ENCODE data around the gene PGP. TPM values are rescaled to one million over a fixed set of nuclear protein-coding genes. Genes with fewer than 3 reads are reported as not detected.
A peak's percentile ranks its signal among the peaks of the same experiment; 100 is the strongest.

The PGP gene
- total RNA-seq, 1 experiment from 2014 or later: 32.6 TPM

- Histone ChIP-seq H3K27ac (ENCODE audit: low read depth, low read length) (peak within 1 kb of the TSS; percentile 89), H3K4me2 (ENCODE audit: low read length) (peak within 1 kb of the TSS; percentile 84), H3K79me2 (ENCODE audit: insufficient read depth, low read length) (peaks cover 63% of the 10 kb centered on the region), H3K9ac (ENCODE audit: low read length) (peak within 1 kb of the TSS; percentile 79), H3K9me2 (ENCODE audit: insufficient read depth) (no peaks in the 10 kb centered on the region), H3K9me3 (ENCODE audit: control insufficient read depth in 1 of 2, insufficient read depth in 1 of 2, low read depth in 1 of 2, low read length in 2 of 2) (no peaks in the 10 kb centered on the region), H2AFZ (ENCODE audit: low read depth, low read length, poor library complexity, severe bottlenecking) (no peak within 1 kb of the TSS), H3K4me3 (replicated peaks in 1 of 2; ENCODE audit: low read depth in 1 of 2, low read length in 2 of 2) (peak within 1 kb of the TSS; percentile 66 to 75), H3K4me1 (ENCODE audit: control insufficient read depth in 1 of 2, insufficient read depth in 2 of 2, low read length in 2 of 2) (peaks cover 15 to 31% of the 10 kb centered on the region in 2 experiments), H3K27me3 (ENCODE audit: insufficient read depth, low read length) (no peaks in the 10 kb centered on the region), H4K20me1 (ENCODE audit: insufficient read depth) (peaks cover 2% of the 10 kb centered on the region; the same call in 1 of the 2 replicates), H3K36me3 (ENCODE audit: control insufficient read depth in 1 of 2, insufficient read depth in 2 of 2, low read length in 2 of 2) (peaks cover 25 to 34% of the 10 kb centered on the region in 2 experiments; a peak in 3 of 4 replicates)
- ATAC-seq (peak; percentile 89), DNase-seq (ENCODE audit: low read depth, low spot score) (peak; percentile 85)
- BruUV-seq (replicated peaks): no TSS peak
- ChIA-PET CTCF (interaction anchor here (0.8 to 2.7 kb wide), 6 partner anchors 28 to 250 kb away, joined by 3 to 24 read pairs (median 4); partner anchors contain the start of genes CASKIN1, E4F1, PGP and TRAF7), RAD21 (ENCODE audit: low non-redundant PET in 1 of 2, low total read pairs in 2 of 2, uncharacterized antibody in 2 of 2, unreplicated experiment in 2 of 2) (interaction anchor here in 1 of 2 experiments (0.5 to 1.4 kb wide), 2 partner anchors 57 to 280 kb away, joined by 3 to 5 read pairs; no protein-coding TSS in a partner anchor), POLR2A (interaction anchor here (0.7 to 2.8 kb wide), 15 partner anchors 9 to 660 kb away, joined by 3 to 21 read pairs (median 5); partner anchors contain the start of genes E4F1, FLYWCH1, NTHL1 and PGP)
- intact Hi-C loops (cut with micrococcal nuclease): loop anchor here (1.0 to 10.0 kb wide), 4 partner anchors 28 to 227 kb away; partner anchors contain the start of genes E4F1 and NHERF2
- TF ChIP-seq JUND (IDR thresholded peaks at IDR 0.05) (no peak), ZNF274 (IDR thresholded peaks at IDR 0.05; ENCODE audit: low read depth, low read length) (no peak), FOSL1 (IDR thresholded peaks at IDR 0.05; ENCODE audit: low read depth) (no peak), CTCF (IDR thresholded peaks at IDR 0.05 in 2 of 3, conservative IDR thresholded peaks at IDR 0.05 in 1 of 3; ENCODE audit: borderline replicate concordance in 1 of 3, insufficient read depth in 1 of 3, low read depth in 2 of 3, low read length in 2 of 3) (peak; percentile 43 to 59 (median 49); a peak in 5 of 6 replicates), ZBTB33 (IDR thresholded peaks at IDR 0.05; ENCODE audit: extremely low read depth, insufficient replicate concordance, low read length) (peak; percentile 70), ZFX (IDR thresholded peaks at IDR 0.05) (peak; percentile 77; the same call in 1 of the 2 replicates), RAD21 (IDR thresholded peaks at IDR 0.05; ENCODE audit: low read depth) (peak; percentile 86), REST (IDR thresholded peaks at IDR 0.05; ENCODE audit: low read depth) (no peak), ELF1 (IDR thresholded peaks at IDR 0.05; ENCODE audit: borderline replicate concordance, low read depth) (no peak; the same call in 1 of the 2 replicates), ATF3 (IDR thresholded peaks at IDR 0.05) (no peak; the same call in 1 of the 2 replicates), SP1 (IDR thresholded peaks at IDR 0.05; ENCODE audit: low read depth) (no peak; the same call in 1 of the 2 replicates), SIN3A (IDR thresholded peaks at IDR 0.05; ENCODE audit: low read depth) (peak; percentile 76), CBX3 (IDR thresholded peaks at IDR 0.05; ENCODE audit: low read depth) (no peak; the same call in 1 of the 2 replicates), CEBPB (IDR thresholded peaks at IDR 0.05; ENCODE audit: low read depth) (no peak), EZH2phosphoT487 (IDR thresholded peaks at IDR 0.05; ENCODE audit: borderline replicate concordance) (no peak), YY1 (IDR thresholded peaks at IDR 0.05; ENCODE audit: extremely low read depth, insufficient replicate concordance, low read depth, low read length) (peak; percentile 94), EGR1 (IDR thresholded peaks at IDR 0.05; ENCODE audit: low read depth) (peak; percentile 81), POLR2A (IDR thresholded peaks at IDR 0.05; ENCODE audit: borderline replicate concordance, extremely low read depth, insufficient read depth, insufficient read length) (peak; percentile 87)
These were observed 36.9 kb upstream of the PGP start, which contains the start of gene ECI1 for GRCh38 chr16:2251296-2252111. Gene ECI1, minus strand, starts transcription at chr16:2251587. Its CDS starts 21 bp downstream, at chr16:2251566.
